K562 (cell line): ENCODE results near the gene VSTM2B. TPM values are rescaled to one million over a fixed set of nuclear protein-coding genes. Genes with fewer than 3 reads are reported as not detected.

Experiments used
- MXI1 ChIP-seq: IDR thresholded peaks from 2 replicates; pipeline ENCODE4 v1.6.1; 2011; ENCODE audit warnings: low read depth, mild to moderate bottlenecking, improper control_type of control experiment, low read length
- SNRNP70 ChIP-seq: fragments of 200-400 bp; formaldehyde crosslinking; optimal IDR thresholded peaks from 2 replicates; pipeline ENCODE3; 2017; ENCODE audit warnings: low read depth, low read length
- ZBTB40 ChIP-seq, 2 experiments: fragments of 450-650 bp in 1 of 2; sonication (generic) in 1 of 2; formaldehyde crosslinking in 1 of 2; IDR thresholded peaks; 2 replicates each; pipeline versions ENCODE4 v1.7.1 to v1.9.0; 2016 to 2022; ENCODE audit warnings: inconsistent platforms in 1 of 2, mild to moderate bottlenecking in 1 of 2, missing genetic modification reagents in 1 of 2
- ZNF407 ChIP-seq: fragments of 450-650 bp; IDR thresholded peaks from 2 replicates; pipeline ENCODE4 v1.6.1; 2016; ENCODE audit warnings: low read depth
- polyA plus RNA-seq, 8 experiments: library from polyadenylated mRNA; depleted of rRNA in 4 of 8; stranded (reverse) in 5 of 8; unstranded in 3 of 8; fragments of >200 nt; fragmentation: Nextera tagmentation in 2 of 8; fragmentation: Illumina TruSeq in 1 of 8; extraction: Ambion mirVana in 2 of 8; extraction: Trizol in 1 of 8; gene quantifications; 2 replicates each; pipeline versions ENCODE4 v1.2.1 to v1.2.3, GENCODE V29; 2011 to 2014; ENCODE audit warnings: inconsistent platforms in 1 of 8, missing spikeins in 1 of 8
- total RNA-seq, 7 experiments: library from RNA; depleted of rRNA in 6 of 7; stranded (reverse); fragments of >200 nt in 6 of 7; fragmentation: Illumina TruSeq in 2 of 7; extraction: Trizol in 2 of 7; gene quantifications; 2 replicates each; pipeline versions ENCODE4 v1.2.1 to v1.2.3, GENCODE V29; 2011 to 2021; ENCODE audit warnings: low replicate concordance in 1 of 7

VSTM2B gene
- total and polyA plus RNA-seq, 9 of the 15 experiments (the other 6 are each of a cell fraction or from before 2014, with no cell fraction given), result not detected

- peak; percentile 33; the same call in 1 of the 2 replicates for TF ChIP-seq ZNF407
- no peak for TF ChIP-seq SNRNP70
- peak; percentile 85 for TF ChIP-seq ZBTB40 (IDR thresholded peaks at IDR 0.05)
- TF ChIP-seq ZBTB40 (CRISPR knock-in tag; IDR thresholded peaks at IDR 0.05), result no peak
- TF ChIP-seq MXI1, result no peak
Observed at GRCh38 chr19:29605653-29606419, 80.0 kb downstream of the VSTM2B start, which contains the start of gene POP4 (continued).
